IMR-90 (cell line): ENCODE measurements around the gene SLX4IP. TPM values are rescaled to one million over a fixed set of nuclear protein-coding genes. Genes with fewer than 3 reads are reported as not detected.
A peak's percentile ranks its signal among the peaks of the same experiment; 100 is the strongest.

Source experiments
- ATAC-seq: fragments of 200-7000 bp; cut with Tn5 transposase; 2 replicates; pipeline ENCODE4 v1.9.1; 2020; ENCODE audit warnings: low read depth, mild to moderate bottlenecking, moderate library complexity
- BruUV-seq: library from RNA; stranded (reverse); fragments of 400-500 nt; replicated peaks from 2 replicates; lab custom pipeline; 2021; lab: Mats Ljungman, UMichigan
- CTCF ChIA-PET: fragments of 300-600 bp; formaldehyde crosslinking; extraction: SDS; loops from one replicate; lab custom pipeline; 2021; ENCODE audit warnings: antibody characterized with exemption; lab: Yijun Ruan, JAX
- POLR2A ChIA-PET: fragments of 300-600 bp; sonication (Branson Sonifier 250); formaldehyde crosslinking; loops from one replicate; lab custom pipeline; 2022; ENCODE audit warnings: antibody characterized with exemption; ENCODE audit not compliant: unreplicated experiment; lab: Charles Lee
- DNase-seq: peaks from one replicate; pipeline ENCODE4 v3.0.0; 2013
- H2AFZ ChIP-seq: replicated peaks from 2 replicates; pipeline ENCODE3; 2013; ENCODE audit warnings: low read length, mild to moderate bottlenecking; ENCODE audit not compliant: poor library complexity
- H2AK5ac ChIP-seq: 2 replicates; pipeline ENCODE4 v1.6.1; 2013; ENCODE audit warnings: low read depth, low read length, inconsistent platforms
- H2AK9ac ChIP-seq: replicated peaks from 2 replicates; pipeline ENCODE3; 2013; ENCODE audit warnings: mild to moderate bottlenecking, low read depth, low read length, moderate library complexity; ENCODE audit not compliant: poor library complexity
- H2BK120ac ChIP-seq: 2 replicates; pipeline ENCODE4 v1.6.1; 2013; ENCODE audit warnings: low read depth, low read length, inconsistent platforms
- H2BK15ac ChIP-seq: 3 replicates; pipeline ENCODE4 v1.6.1; 2013; ENCODE audit warnings: low read depth, low read length, inconsistent platforms
- H2BK20ac ChIP-seq: 2 replicates; pipeline ENCODE4 v1.6.1; 2013; ENCODE audit warnings: low read depth, mild to moderate bottlenecking, inconsistent platforms, low read length, moderate library complexity
- H2BK5ac ChIP-seq: 2 replicates; pipeline ENCODE4 v1.6.1; 2013; ENCODE audit warnings: mild to moderate bottlenecking, low read depth, low read length, inconsistent platforms; ENCODE audit not compliant: poor library complexity, severe bottlenecking
- H3K14ac ChIP-seq: replicated peaks from 2 replicates; pipeline ENCODE4 v1.6.1; 2013; ENCODE audit warnings: low read depth, low read length, inconsistent platforms
- H3K18ac ChIP-seq: 2 replicates; pipeline ENCODE4 v1.6.1; 2013; ENCODE audit warnings: low read depth, low read length, control low read depth
- H3K23ac ChIP-seq: 2 replicates; pipeline ENCODE4 v1.6.1; 2013; ENCODE audit warnings: low read depth, low read length, inconsistent platforms
- H3K27ac ChIP-seq: 2 replicates; pipeline ENCODE4 v1.5.1; 2013; ENCODE audit warnings: mild to moderate bottlenecking, control low read depth, low read length; ENCODE audit not compliant: insufficient read depth
- H3K27me3 ChIP-seq: 2 replicates; pipeline ENCODE4 v1.6.1; 2013; ENCODE audit warnings: low read length; ENCODE audit not compliant: control insufficient read depth, insufficient read depth
- H3K36me3 ChIP-seq: 2 replicates; pipeline ENCODE4 v1.6.1; 2013; ENCODE audit warnings: low read length, mixed read lengths; ENCODE audit not compliant: control insufficient read depth, insufficient read depth
- H3K4ac ChIP-seq: 2 replicates; pipeline ENCODE4 v1.6.1; 2013; ENCODE audit warnings: low read depth, low read length, inconsistent platforms
- H3K4me1 ChIP-seq: 2 replicates; pipeline ENCODE4 v1.6.1; 2013; ENCODE audit warnings: low read length, mixed read lengths; ENCODE audit not compliant: control insufficient read depth, insufficient read depth
- H3K4me2 ChIP-seq: 2 replicates; pipeline ENCODE4 v1.6.1; 2013; ENCODE audit warnings: low read depth, mild to moderate bottlenecking, control low read depth, low read length, moderate library complexity
- H3K4me3 ChIP-seq: 2 replicates; pipeline ENCODE4 v1.5.1; 2013; ENCODE audit warnings: low read depth, mild to moderate bottlenecking, control low read depth, low read length, moderate library complexity; ENCODE audit not compliant: insufficient read depth
- H3K56ac ChIP-seq: 2 replicates; pipeline ENCODE4 v1.6.1; 2013; ENCODE audit warnings: low read length, inconsistent platforms; ENCODE audit not compliant: insufficient read depth; ENCODE audit errors: extremely low read depth
- H3K79me1 ChIP-seq, 2 experiments: 2 replicates each; pipeline ENCODE4 v1.6.1; 2013; ENCODE audit warnings: low read length in 2 of 2, inconsistent platforms in 1 of 2, low read depth in 1 of 2
- H3K9ac ChIP-seq: 2 replicates; pipeline ENCODE4 v1.6.1; 2013; ENCODE audit warnings: low read depth, low read length, control low read depth
- H3K9me1 ChIP-seq: 2 replicates; pipeline ENCODE4 v1.6.1; 2013; ENCODE audit warnings: low read length, inconsistent platforms; ENCODE audit not compliant: insufficient read depth
- H3K9me3 ChIP-seq: 2 replicates; pipeline ENCODE4 v1.6.1; 2013; ENCODE audit warnings: low read length; ENCODE audit not compliant: control insufficient read depth, insufficient read depth
- H4K20me1 ChIP-seq: 2 replicates; pipeline ENCODE4 v1.6.1; 2013; ENCODE audit warnings: low read length, inconsistent platforms; ENCODE audit not compliant: insufficient read depth
- H4K5ac ChIP-seq: 2 replicates; pipeline ENCODE4 v1.6.1; 2013; ENCODE audit warnings: mild to moderate bottlenecking, low read depth, low read length, control low read depth
- H4K8ac ChIP-seq, 2 experiments: 2 replicates each; pipeline ENCODE4 v1.6.1; 2013; ENCODE audit warnings: low read depth in 2 of 2, low read length in 2 of 2, control low read depth in 1 of 2, inconsistent platforms in 1 of 2
- H4K91ac ChIP-seq: 2 replicates; pipeline ENCODE4 v1.6.1; 2013; ENCODE audit warnings: low read depth, low read length, inconsistent platforms; ENCODE audit not compliant: insufficient read depth
- BHLHE40 ChIP-seq: fragments of 150-350 bp; IDR thresholded peaks from 2 replicates; pipeline ENCODE4 v1.6.1; 2016; ENCODE audit warnings: mild to moderate bottlenecking, low read depth, low read length
- CEBPB ChIP-seq: IDR thresholded peaks from 2 replicates; pipeline ENCODE4 v1.6.1; 2012; ENCODE audit warnings: low read depth, low read length, improper control_type of control experiment
- CHD1 ChIP-seq: IDR thresholded peaks from 2 replicates; pipeline ENCODE4 v1.6.1; 2012; ENCODE audit warnings: low read depth, low read length, improper control_type of control experiment
- CTCF ChIP-seq: conservative IDR thresholded peaks from 2 replicates; pipeline ENCODE4 v1.5.1; 2012; ENCODE audit warnings: mild to moderate bottlenecking, low read depth, low read length, improper control_type of control experiment
- ELK1 ChIP-seq: fragments of 150-350 bp; IDR thresholded peaks from 2 replicates; pipeline ENCODE4 v1.6.1; 2016; ENCODE audit warnings: low read depth, mild to moderate bottlenecking, low read length, moderate library complexity, borderline replicate concordance
- FOS ChIP-seq: fragments of 150-350 bp; IDR thresholded peaks from 2 replicates; pipeline ENCODE4 v1.6.1; 2016; ENCODE audit warnings: low read depth, low read length
- MAFK ChIP-seq: IDR thresholded peaks from 2 replicates; pipeline ENCODE4 v1.6.1; 2012; ENCODE audit warnings: low read depth, low read length, improper control_type of control experiment
- MAZ ChIP-seq: IDR thresholded peaks from 2 replicates; pipeline ENCODE4 v1.6.1; 2012; ENCODE audit warnings: low read depth, mild to moderate bottlenecking, low read length, improper control_type of control experiment, moderate library complexity, borderline replicate concordance
- MXI1 ChIP-seq: IDR thresholded peaks from 2 replicates; pipeline ENCODE4 v1.6.1; 2012; ENCODE audit warnings: low read depth, mild to moderate bottlenecking, low read length, moderate library complexity, borderline replicate concordance
- NFE2L2 ChIP-seq: fragments of 150-350 bp; IDR thresholded peaks from 2 replicates; pipeline ENCODE4 v1.6.1; 2016; ENCODE audit warnings: low read depth, mild to moderate bottlenecking, low read length
- POLR2A ChIP-seq: IDR thresholded peaks from 2 replicates; pipeline ENCODE4 v1.6.1; 2012; ENCODE audit warnings: mild to moderate bottlenecking, low read depth, low read length
- RAD21 ChIP-seq: IDR thresholded peaks from 2 replicates; pipeline ENCODE4 v1.6.1; 2012; ENCODE audit warnings: low read length, improper control_type of control experiment
- RCOR1 ChIP-seq: IDR thresholded peaks from 2 replicates; pipeline ENCODE4 v1.6.1; 2012; ENCODE audit warnings: mild to moderate bottlenecking, low read length, improper control_type of control experiment; ENCODE audit not compliant: insufficient replicate concordance
- RFX5 ChIP-seq: IDR thresholded peaks from 2 replicates; pipeline ENCODE4 v1.8.0; 2012; ENCODE audit warnings: low read depth, mild to moderate bottlenecking, low read length, moderate library complexity
- SMC3 ChIP-seq: fragments of 150-350 bp; IDR thresholded peaks from 2 replicates; pipeline ENCODE4 v1.6.1; 2016; ENCODE audit warnings: low read depth, mild to moderate bottlenecking, antibody characterized with exemption, low read length, moderate library complexity
- WGBS, 2 experiments: methylation state at CpG; one replicate each; pipeline versions ENCODE4 v1.1.5 to v1.1.7; 2013; ENCODE audit warnings: missing lambda C conversion rate in 2 of 2; ENCODE audit not compliant: insufficient read length in 1 of 2; ENCODE audit errors: extremely low coverage in 2 of 2; 5-methylcytosine and 5-hydroxymethylcytosine counted together
- dilution Hi-C: fragments of 300-500 bp; cut with HindIII; formaldehyde crosslinking; loops from one replicate; pipeline ENCODE4 v1.14.3; 2018; ENCODE audit warnings: low sequenced_read_pairs; ENCODE audit not compliant: unreplicated experiment
- in situ Hi-C: fragments of 300-500 bp; cut with MboI; formaldehyde crosslinking; loops from 3 replicates; pipeline ENCODE4 v1.14.3; 2019; ENCODE audit warnings: low sequenced_read_pairs, inconsistent platforms, mixed read lengths
- intact Hi-C: fragments of 100-400 bp; cut with micrococcal nuclease; formaldehyde crosslinking; loops from 2 replicates; pipeline ENCODE4 v1.10.0; 2022
- polyA plus RNA-seq, 3 experiments: library from polyadenylated mRNA; depleted of rRNA; stranded (reverse); fragments of >200 nt; gene quantifications; 2 replicates each; pipeline ENCODE4 v1.2.3, GENCODE V29; 2012; ENCODE audit warnings: low replicate concordance in 1 of 3
- total RNA-seq: library from RNA; depleted of rRNA; stranded (reverse); fragments of >200 nt; gene quantifications from 2 replicates; pipeline ENCODE4 v1.2.3, GENCODE V29; 2012
- TF ChIP-seq, protein P1 (sequence below): fragments of 150-350 bp; IDR thresholded peaks from 2 replicates; pipeline ENCODE4 v1.6.1; 2017; ENCODE audit warnings: mild to moderate bottlenecking, antibody characterized with exemption, low read length, low read depth

SLX4IP gene
- total and polyA plus RNA-seq, 2 of the 4 experiments (the other 2 are of a cell fraction): 1.3 to 5.9 TPM

- peak overlapping the region; percentile 59 to 60; a peak in 3 of 4 replicates for H4K8ac ChIP-seq
- dilution Hi-C loops: no loop called here
- peaks cover 0 to 7% of the 10 kb centered on the region in 2 experiments; a peak in 1 of 4 replicates for H3K79me1 ChIP-seq
- H3K4me2 ChIP-seq: no peak overlapping the region
- H3K4me1 ChIP-seq: peaks cover 21% of the 10 kb centered on the region
- no peak overlapping the region for H2AK9ac ChIP-seq
- H2BK5ac ChIP-seq: peak overlapping the region; percentile 32
- ATAC-seq (no peak), DNase-seq (no peak)
- no peak overlapping the region for H3K56ac ChIP-seq
- H3K27ac ChIP-seq: peak overlapping the region; percentile 66
- in situ Hi-C loops: no loop called here
- peak overlapping the region; percentile 62 for H4K5ac ChIP-seq
- WGBS, 2 experiments: no CpG with 5 or more reads among the region's 3 CpGs
- CTCF ChIA-PET: interaction anchor here (0.6 to 1.1 kb wide), 2 partner anchors 14 to 40 kb away, joined by 3 read pairs; no protein-coding TSS in a partner anchor
- peak overlapping the region; percentile 79; the same call in 1 of the 2 replicates for H2AK5ac ChIP-seq
- no peaks in the 10 kb centered on the region for H4K20me1 ChIP-seq
- peaks cover 9% of the 10 kb centered on the region for H3K9me1 ChIP-seq
- H3K4ac ChIP-seq: peak overlapping the region; percentile 72
- H2BK120ac ChIP-seq: peak overlapping the region; percentile 73
- no peak overlapping the region for H3K4me3 ChIP-seq
- POLR2A ChIA-PET: interaction anchor here (0.6 kb wide), 1 partner anchor 10 kb away, joined by 3 read pairs; no protein-coding TSS in a partner anchor
- 0 out of 3 replicates have a peak overlapping the region, but pooled peaks have one; percentile 12 for H2BK15ac ChIP-seq
- no peak overlapping the region; the same call in 1 of the 2 replicates for H3K14ac ChIP-seq
- H3K9ac ChIP-seq: peak overlapping the region; percentile 15; the same call in 1 of the 2 replicates
- no peaks in the 10 kb centered on the region for H3K9me3 ChIP-seq
- peak overlapping the region; percentile 45 for H3K18ac ChIP-seq
- H4K91ac ChIP-seq: peak overlapping the region; percentile 45
- H3K23ac ChIP-seq: no peak overlapping the region
- intact Hi-C loops: loop anchor here (5.0 kb wide), 2 partner anchors 41 to 326 kb away; no protein-coding TSS in a partner anchor
- TF ChIP-seq MAZ: no peak
- TF ChIP-seq SMC3: no peak
- TF ChIP-seq NFE2L2: no peak
- no peak for TF ChIP-seq CHD1
- no peak for TF ChIP-seq MXI1
- TF ChIP-seq POLR2A: no peak
- no peak for TF ChIP-seq MAFK
- TF ChIP-seq, protein P1, sequence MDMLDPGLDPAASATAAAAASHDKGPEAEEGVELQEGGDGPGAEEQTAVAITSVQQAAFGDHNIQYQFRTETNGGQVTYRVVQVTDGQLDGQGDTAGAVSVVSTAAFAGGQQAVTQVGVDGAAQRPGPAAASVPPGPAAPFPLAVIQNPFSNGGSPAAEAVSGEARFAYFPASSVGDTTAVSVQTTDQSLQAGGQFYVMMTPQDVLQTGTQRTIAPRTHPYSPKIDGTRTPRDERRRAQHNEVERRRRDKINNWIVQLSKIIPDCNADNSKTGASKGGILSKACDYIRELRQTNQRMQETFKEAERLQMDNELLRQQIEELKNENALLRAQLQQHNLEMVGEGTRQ: no peak
- TF ChIP-seq FOS: no peak
- TF ChIP-seq ELK1: no peak
- TF ChIP-seq RAD21: no peak
- TF ChIP-seq CEBPB: no peak
- TF ChIP-seq RCOR1: no peak
- no peak for TF ChIP-seq BHLHE40
- no peak for TF ChIP-seq CTCF
- TF ChIP-seq RFX5: no peak
- no TSS peak for BruUV-seq
- no peaks in the 10 kb centered on the region for H3K27me3 ChIP-seq
- H2BK20ac ChIP-seq: peak overlapping the region; percentile 87
- H2AFZ ChIP-seq: no peak overlapping the region
- H3K36me3 ChIP-seq: no peaks in the 10 kb centered on the region
Observed at GRCh38 chr20:10595985-10596384, 160.9 kb downstream of the SLX4IP start.
